Keratinocyte (primary cell): ENCODE data around the gene KLF11. TPM values are rescaled to one million over a fixed set of nuclear protein-coding genes. Genes with fewer than 3 reads are reported as not detected.

Source experiments
- DNase-seq: peaks from one replicate; pipeline ENCODE4 v3.0.0-alpha.2; 2011; ENCODE audit warnings: low read depth, missing footprints, low spot score
- FAIRE-seq: peaks from 2 replicates; lab custom pipeline; 2011; peaks lifted over from hg19 to GRCh38; lab: Jason Lieb, UNC
- H2AFZ ChIP-seq: 2 replicates; pipeline ENCODE4 v1.6.0; 2012; ENCODE audit warnings: low read length, control low read depth, inconsistent platforms; ENCODE audit not compliant: control insufficient read depth
- H3K27ac ChIP-seq: 2 replicates; pipeline ENCODE4 v1.5.1; 2011; ENCODE audit warnings: low read length; ENCODE audit not compliant: control insufficient read depth, insufficient read depth
- H3K27me3 ChIP-seq: 3 replicates; pipeline ENCODE4 v1.6.0; 2011; ENCODE audit warnings: low read length; ENCODE audit not compliant: control insufficient read depth, insufficient read depth; ENCODE audit errors: extremely low read depth
- H3K36me3 ChIP-seq, 2 experiments: 2 replicates in 1 of 2; 3 replicates in 1 of 2; pipeline ENCODE4 v1.5.1; 2011; ENCODE audit warnings: low read length in 2 of 2, mild to moderate bottlenecking in 1 of 2; ENCODE audit not compliant: control insufficient read depth in 2 of 2, insufficient read depth in 2 of 2; ENCODE audit errors: extremely low read depth in 1 of 2
- H3K4me1 ChIP-seq: 3 replicates; pipeline ENCODE4 v1.5.1; 2011; ENCODE audit warnings: low read length; ENCODE audit not compliant: control insufficient read depth, insufficient read depth; ENCODE audit errors: extremely low read depth
- H3K4me2 ChIP-seq: 3 replicates; pipeline ENCODE4 v1.6.0; 2011; ENCODE audit warnings: low read depth, low read length; ENCODE audit not compliant: control insufficient read depth, insufficient read depth; ENCODE audit errors: extremely low read depth
- H3K4me3 ChIP-seq, 3 experiments: fragments of 200-600 bp in 1 of 3; sonication (generic) in 1 of 3; 2 replicates in 2 of 3; 3 replicates in 1 of 3; pipeline ENCODE4 v1.5.1; 2011 to 2016; ENCODE audit warnings: low read length in 3 of 3, mild to moderate bottlenecking in 3 of 3, control low read depth in 2 of 3, inconsistent platforms in 1 of 3, low read depth in 1 of 3, mixed read lengths in 1 of 3, mixed run types in 1 of 3, moderate library complexity in 1 of 3; ENCODE audit not compliant: control insufficient read depth in 2 of 3, insufficient read depth in 2 of 3; ENCODE audit errors: extremely low read depth in 1 of 3
- H3K79me2 ChIP-seq: 2 replicates; pipeline ENCODE4 v1.6.0; 2012; ENCODE audit warnings: low read length; ENCODE audit not compliant: control insufficient read depth, insufficient read depth
- H3K9ac ChIP-seq: 3 replicates; pipeline ENCODE4 v1.6.0; 2011; ENCODE audit warnings: low read length; ENCODE audit not compliant: control insufficient read depth, insufficient read depth; ENCODE audit errors: extremely low read depth
- H3K9me1 ChIP-seq: 3 replicates; pipeline ENCODE4 v1.6.0; 2011; ENCODE audit warnings: low read length; ENCODE audit not compliant: control insufficient read depth, insufficient read depth; ENCODE audit errors: extremely low read depth
- H3K9me3 ChIP-seq: 2 replicates; pipeline ENCODE4 v1.5.1; 2012; ENCODE audit warnings: low read depth, low read length; ENCODE audit not compliant: control insufficient read depth
- H4K20me1 ChIP-seq: 3 replicates; pipeline ENCODE4 v1.6.0; 2011; ENCODE audit warnings: low read length; ENCODE audit not compliant: control insufficient read depth, insufficient read depth; ENCODE audit errors: extremely low read depth
- EZH2 ChIP-seq: IDR thresholded peaks from one replicate; pipeline ENCODE4 v1.6.1; 2012; ENCODE audit warnings: inconsistent platforms, mild to moderate bottlenecking, low read length, moderate library complexity
- dilution Hi-C: fragments of 300-500 bp; cut with MboI; formaldehyde crosslinking; loops from one replicate; pipeline ENCODE4 v1.7.0; 2020; ENCODE audit warnings: low sequenced_read_pairs; ENCODE audit not compliant: extremely low pct_ligation_motif_present
- polyA plus RNA-seq, 5 experiments: library from polyadenylated mRNA; depleted of rRNA in 3 of 5; stranded (reverse) in 3 of 5; stranded (forward) in 1 of 5; unstranded in 1 of 5; fragments of >200 nt; gene quantifications; 1 replicate in 1 of 5; 2 replicates in 3 of 5; 3 replicates in 1 of 5; pipeline versions ENCODE4 v1.2.1 to v1.2.3, GENCODE V29; 2011 to 2012; ENCODE audit warnings: missing spikeins in 2 of 5, low read depth in 1 of 5, low replicate concordance in 1 of 5
- small RNA-seq, 3 experiments: library from RNA; depleted of rRNA; stranded (forward); fragments of <200 nt; gene quantifications; one replicate each; pipeline ENCODE3, GENCODE V24; 2012; ENCODE audit warnings: low read depth in 3 of 3, low replicate concordance in 1 of 3; ENCODE audit not compliant: insufficient read length in 3 of 3
- TF ChIP-seq, protein P1 (sequence below), 3 experiments: IDR thresholded peaks in 1 of 3; conservative IDR thresholded peaks in 1 of 3; optimal IDR thresholded peaks in 1 of 3; 2 replicates in 2 of 3; 3 replicates in 1 of 3; pipeline versions ENCODE3 to v1.5.1; 2011; ENCODE audit warnings: low read length in 3 of 3, mild to moderate bottlenecking in 3 of 3, moderate library complexity in 2 of 3, control low read depth in 1 of 3, inconsistent platforms in 1 of 3; ENCODE audit not compliant: insufficient read depth in 2 of 3; ENCODE audit errors: extremely low read depth in 1 of 3

Gene KLF11
- polyA plus RNA-seq, 1 donor (not counting 4 experiments of a cell fraction or from before 2014, with no cell fraction given): 7.0 TPM

- FAIRE-seq (no peak), DNase-seq (no peak)
- Histone ChIP-seq H3K36me3 (no peaks in the 10 kb centered on the region), H3K9me3 (no peaks in the 10 kb centered on the region), H3K79me2 (no peaks in the 10 kb centered on the region), H3K4me2 (no peak overlapping the region), H3K4me3 (no peak overlapping the region), H3K27ac (no peak overlapping the region), H3K27me3 (no peaks in the 10 kb centered on the region), H3K4me1 (peaks cover 7% of the 10 kb centered on the region), H4K20me1 (no peaks in the 10 kb centered on the region), H3K9me1 (no peaks in the 10 kb centered on the region), H2AFZ (no peak overlapping the region), H3K9ac (no peak overlapping the region)
- dilution Hi-C loops: no loop called here
- TF ChIP-seq EZH2: no peak
- TF ChIP-seq, protein P1, sequence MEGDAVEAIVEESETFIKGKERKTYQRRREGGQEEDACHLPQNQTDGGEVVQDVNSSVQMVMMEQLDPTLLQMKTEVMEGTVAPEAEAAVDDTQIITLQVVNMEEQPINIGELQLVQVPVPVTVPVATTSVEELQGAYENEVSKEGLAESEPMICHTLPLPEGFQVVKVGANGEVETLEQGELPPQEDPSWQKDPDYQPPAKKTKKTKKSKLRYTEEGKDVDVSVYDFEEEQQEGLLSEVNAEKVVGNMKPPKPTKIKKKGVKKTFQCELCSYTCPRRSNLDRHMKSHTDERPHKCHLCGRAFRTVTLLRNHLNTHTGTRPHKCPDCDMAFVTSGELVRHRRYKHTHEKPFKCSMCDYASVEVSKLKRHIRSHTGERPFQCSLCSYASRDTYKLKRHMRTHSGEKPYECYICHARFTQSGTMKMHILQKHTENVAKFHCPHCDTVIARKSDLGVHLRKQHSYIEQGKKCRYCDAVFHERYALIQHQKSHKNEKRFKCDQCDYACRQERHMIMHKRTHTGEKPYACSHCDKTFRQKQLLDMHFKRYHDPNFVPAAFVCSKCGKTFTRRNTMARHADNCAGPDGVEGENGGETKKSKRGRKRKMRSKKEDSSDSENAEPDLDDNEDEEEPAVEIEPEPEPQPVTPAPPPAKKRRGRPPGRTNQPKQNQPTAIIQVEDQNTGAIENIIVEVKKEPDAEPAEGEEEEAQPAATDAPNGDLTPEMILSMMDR (optimal IDR thresholded peaks at IDR 0.05 in 1 of 3, IDR thresholded peaks at IDR 0.05 in 1 of 3, conservative IDR thresholded peaks at IDR 0.05 in 1 of 3; ENCODE audit: extremely low read depth in 1 of 3, insufficient read depth in 2 of 3, low read length in 3 of 3): no peak
These were observed 58.1 kb downstream of the KLF11 start for GRCh38 chr2:10101491-10101890.

GRCh38 chr2:10103179-10103578 lies 59.8 kb downstream of the KLF11 start:
- Histone ChIP-seq H3K27ac (no peak overlapping the region), H3K36me3 (no peaks in the 10 kb centered on the region), H3K9me1 (no peaks in the 10 kb centered on the region), H4K20me1 (no peaks in the 10 kb centered on the region), H3K9ac (no peak overlapping the region), H3K4me2 (no peak overlapping the region), H3K79me2 (no peaks in the 10 kb centered on the region), H3K9me3 (no peaks in the 10 kb centered on the region), H3K27me3 (no peaks in the 10 kb centered on the region), H2AFZ (no peak overlapping the region), H3K4me3 (no peak overlapping the region), H3K4me1 (no peaks in the 10 kb centered on the region)
- dilution Hi-C loops: no loop called here
- no peak for TF ChIP-seq EZH2
- TF ChIP-seq, protein P1 (optimal IDR thresholded peaks at IDR 0.05 in 1 of 3, IDR thresholded peaks at IDR 0.05 in 1 of 3, conservative IDR thresholded peaks at IDR 0.05 in 1 of 3; ENCODE audit: extremely low read depth in 1 of 3, insufficient read depth in 2 of 3, low read length in 3 of 3): no peak
- DNase-seq (no peak), FAIRE-seq (no peak)

Small RNA genes within 50 kb of the gene (small RNA-seq; reads per million reads assigned to genes)
- gene RF00568: 0 reads per million in 3 experiments

Other genes with a start within 250 kb of the KLF11 start
- gene TAF1B, start 200.1 kb upstream of the KLF11 start, polyA plus RNA-seq: 10.2 to 16.5 TPM (median 13.2 TPM) in 3 replicates
- gene GRHL1, start 91.9 kb upstream of the KLF11 start, polyA plus RNA-seq: 2.6 to 15.1 TPM (median 7.8 TPM) in 3 replicates
- 0.14 to 0.52 TPM (median 0.48 TPM) in 3 replicates for gene CYS1, start 36.9 kb downstream of the KLF11 start, polyA plus RNA-seq
- gene RRM2, start 79.2 kb downstream of the KLF11 start, polyA plus RNA-seq: 1.6 to 34.1 TPM (median 25.7 TPM) in 3 replicates